ENCODE measurements around the gene SCN4A.

DNA sequence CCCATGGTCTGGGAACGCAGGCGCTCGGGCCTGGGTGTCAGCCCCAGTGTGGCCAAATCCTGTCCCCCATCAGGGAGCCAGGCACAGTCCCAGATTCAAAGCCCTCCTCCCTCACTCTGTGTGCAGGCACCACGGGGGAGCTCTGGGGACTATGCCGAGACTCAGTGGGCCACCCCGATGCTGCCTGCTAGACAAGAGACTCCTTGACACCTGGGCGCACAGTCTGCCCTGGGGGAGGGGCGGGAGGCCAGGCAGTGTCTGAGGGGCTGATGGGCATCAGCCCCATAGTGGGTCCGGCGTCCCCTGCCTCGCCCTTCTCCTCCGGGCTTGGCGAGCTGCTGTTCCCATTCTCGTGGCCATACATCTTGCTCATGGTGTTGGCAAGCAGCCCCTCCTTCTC is 32.1 kb downstream of the SCN4A start:
- TF ChIP-seq, protein P1, sequence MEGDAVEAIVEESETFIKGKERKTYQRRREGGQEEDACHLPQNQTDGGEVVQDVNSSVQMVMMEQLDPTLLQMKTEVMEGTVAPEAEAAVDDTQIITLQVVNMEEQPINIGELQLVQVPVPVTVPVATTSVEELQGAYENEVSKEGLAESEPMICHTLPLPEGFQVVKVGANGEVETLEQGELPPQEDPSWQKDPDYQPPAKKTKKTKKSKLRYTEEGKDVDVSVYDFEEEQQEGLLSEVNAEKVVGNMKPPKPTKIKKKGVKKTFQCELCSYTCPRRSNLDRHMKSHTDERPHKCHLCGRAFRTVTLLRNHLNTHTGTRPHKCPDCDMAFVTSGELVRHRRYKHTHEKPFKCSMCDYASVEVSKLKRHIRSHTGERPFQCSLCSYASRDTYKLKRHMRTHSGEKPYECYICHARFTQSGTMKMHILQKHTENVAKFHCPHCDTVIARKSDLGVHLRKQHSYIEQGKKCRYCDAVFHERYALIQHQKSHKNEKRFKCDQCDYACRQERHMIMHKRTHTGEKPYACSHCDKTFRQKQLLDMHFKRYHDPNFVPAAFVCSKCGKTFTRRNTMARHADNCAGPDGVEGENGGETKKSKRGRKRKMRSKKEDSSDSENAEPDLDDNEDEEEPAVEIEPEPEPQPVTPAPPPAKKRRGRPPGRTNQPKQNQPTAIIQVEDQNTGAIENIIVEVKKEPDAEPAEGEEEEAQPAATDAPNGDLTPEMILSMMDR (IDR thresholded peaks at IDR 0.05) = no peak
- TF ChIP-seq POLR2A (IDR thresholded peaks at IDR 0.05) (no peak), EP300 (IDR thresholded peaks at IDR 0.05) (no peak)

Measured in tibial nerve (tissue), 4 donors.